ENCODE measurements around the gene RAB3C.
A peak's percentile ranks its signal among the peaks of the same experiment; 100 is the strongest.

Gene RAB3C

DNA sequence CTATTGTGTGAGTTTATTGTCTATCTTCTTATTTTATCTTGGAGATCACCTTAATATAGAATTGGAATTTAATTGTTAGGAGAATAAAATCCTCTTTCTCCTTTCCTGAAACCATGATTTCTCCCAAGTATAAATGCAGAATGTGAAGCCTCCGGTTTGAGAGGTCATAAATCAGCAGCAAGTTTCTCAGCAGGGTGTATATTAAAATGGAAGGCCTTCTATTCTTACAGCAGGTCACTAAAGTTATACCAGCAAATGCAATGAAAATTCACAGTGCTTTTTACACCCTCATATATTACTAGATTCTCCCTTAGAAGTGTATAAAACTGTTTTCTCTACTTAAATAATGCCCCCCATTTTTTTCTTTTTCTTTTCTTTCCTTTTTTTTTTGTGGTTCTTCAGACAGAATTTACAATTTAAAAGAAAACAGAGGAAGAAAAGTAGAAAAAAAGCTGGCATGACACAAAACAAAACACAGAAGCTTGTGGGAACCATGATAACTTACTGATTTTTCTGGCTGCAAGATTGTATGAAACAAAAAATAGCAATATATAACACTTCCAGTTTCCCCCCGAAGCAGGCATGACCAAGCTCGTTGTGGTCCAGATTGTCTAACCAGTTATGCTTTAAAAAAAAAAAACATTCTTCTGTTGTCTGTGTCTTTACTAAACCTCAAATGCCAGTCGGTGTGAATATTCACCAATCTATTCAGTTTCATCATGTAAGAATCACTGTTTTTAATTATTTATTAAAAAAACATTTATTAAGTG is 211.2 kb downstream of the RAB3C start:
- TF ChIP-seq, protein P1, sequence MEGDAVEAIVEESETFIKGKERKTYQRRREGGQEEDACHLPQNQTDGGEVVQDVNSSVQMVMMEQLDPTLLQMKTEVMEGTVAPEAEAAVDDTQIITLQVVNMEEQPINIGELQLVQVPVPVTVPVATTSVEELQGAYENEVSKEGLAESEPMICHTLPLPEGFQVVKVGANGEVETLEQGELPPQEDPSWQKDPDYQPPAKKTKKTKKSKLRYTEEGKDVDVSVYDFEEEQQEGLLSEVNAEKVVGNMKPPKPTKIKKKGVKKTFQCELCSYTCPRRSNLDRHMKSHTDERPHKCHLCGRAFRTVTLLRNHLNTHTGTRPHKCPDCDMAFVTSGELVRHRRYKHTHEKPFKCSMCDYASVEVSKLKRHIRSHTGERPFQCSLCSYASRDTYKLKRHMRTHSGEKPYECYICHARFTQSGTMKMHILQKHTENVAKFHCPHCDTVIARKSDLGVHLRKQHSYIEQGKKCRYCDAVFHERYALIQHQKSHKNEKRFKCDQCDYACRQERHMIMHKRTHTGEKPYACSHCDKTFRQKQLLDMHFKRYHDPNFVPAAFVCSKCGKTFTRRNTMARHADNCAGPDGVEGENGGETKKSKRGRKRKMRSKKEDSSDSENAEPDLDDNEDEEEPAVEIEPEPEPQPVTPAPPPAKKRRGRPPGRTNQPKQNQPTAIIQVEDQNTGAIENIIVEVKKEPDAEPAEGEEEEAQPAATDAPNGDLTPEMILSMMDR (IDR thresholded peaks at IDR 0.05), result no peak
- Mint-ChIP-seq H3K9me3 (no peaks in the 10 kb centered on the region), H3K27ac (no peak overlapping the region)

DNA sequence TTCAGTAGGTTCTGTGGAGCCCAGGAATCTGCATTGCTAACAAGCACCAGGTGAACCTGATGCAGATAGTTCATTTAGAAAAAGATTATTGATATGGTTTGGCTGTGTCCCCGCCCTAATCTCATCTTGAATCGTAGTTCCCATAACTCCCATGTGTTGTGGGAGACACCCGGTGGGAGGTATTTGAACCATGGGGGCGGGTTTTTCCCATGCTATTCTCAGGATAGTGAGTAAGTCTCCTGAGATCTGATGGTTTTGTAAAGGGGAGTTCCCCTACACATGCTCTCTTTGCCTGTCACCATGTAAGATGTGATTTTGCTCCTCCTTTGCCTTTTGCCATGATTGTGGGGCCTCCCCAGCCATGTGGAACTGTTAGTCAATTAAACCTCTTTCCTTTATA is 212.0 kb downstream of the RAB3C start:
- no peak overlapping the region for H3K4me3 Mint-ChIP-seq
- no peaks in the 10 kb centered on the region for H3K4me1 Mint-ChIP-seq
- H3K9me3 Mint-ChIP-seq, result no peaks in the 10 kb centered on the region
- DNase-seq, result no peak
- no peaks in the 10 kb centered on the region for H3K36me3 Mint-ChIP-seq (ENCODE audit: low read depth)
- no peaks in the 10 kb centered on the region for H3K27me3 Mint-ChIP-seq (ENCODE audit: low read depth, poor library complexity)
- H3K27ac Mint-ChIP-seq, result peak overlapping the region; percentile 66
- TF ChIP-seq, protein P1 (IDR thresholded peaks at IDR 0.05), result no peak

More for the DNA sequence above, 211.2 kb downstream of the RAB3C start:
- H3K36me3 Mint-ChIP-seq (ENCODE audit: low read depth), result no peaks in the 10 kb centered on the region
- no peak overlapping the region for H3K4me3 Mint-ChIP-seq
- DNase-seq, result no peak
- H3K27me3 Mint-ChIP-seq (ENCODE audit: low read depth, poor library complexity), result no peaks in the 10 kb centered on the region
- no peaks in the 10 kb centered on the region for H3K4me1 Mint-ChIP-seq

DNA sequence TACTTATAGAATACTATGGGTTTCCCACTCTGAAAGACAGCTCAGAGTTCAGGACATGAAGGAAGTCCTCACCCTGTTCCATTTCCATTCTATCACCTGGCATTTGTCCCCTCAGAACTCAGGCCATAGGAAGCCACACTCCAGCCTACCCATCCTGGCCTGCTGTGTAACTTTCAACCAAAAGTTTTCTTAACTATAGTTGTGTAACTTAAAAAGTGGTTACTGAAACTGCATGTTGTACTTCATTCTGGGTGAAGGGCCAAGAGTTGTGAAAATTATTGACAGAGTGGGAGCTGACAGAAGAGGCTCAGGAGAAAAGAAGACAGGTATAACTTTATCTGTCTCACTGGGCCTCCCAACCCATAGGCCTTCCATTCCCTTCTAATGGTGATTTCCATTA is 212.5 kb downstream of the RAB3C start:
- Mint-ChIP-seq H3K27me3 (ENCODE audit: low read depth, poor library complexity) (no peaks in the 10 kb centered on the region), H3K36me3 (ENCODE audit: low read depth) (no peaks in the 10 kb centered on the region), H3K9me3 (no peaks in the 10 kb centered on the region), H3K4me3 (no peak overlapping the region), H3K27ac (no peak overlapping the region), H3K4me1 (no peaks in the 10 kb centered on the region)
- DNase-seq, result no peak
- TF ChIP-seq, protein P1 (IDR thresholded peaks at IDR 0.05), result no peak

DNA sequence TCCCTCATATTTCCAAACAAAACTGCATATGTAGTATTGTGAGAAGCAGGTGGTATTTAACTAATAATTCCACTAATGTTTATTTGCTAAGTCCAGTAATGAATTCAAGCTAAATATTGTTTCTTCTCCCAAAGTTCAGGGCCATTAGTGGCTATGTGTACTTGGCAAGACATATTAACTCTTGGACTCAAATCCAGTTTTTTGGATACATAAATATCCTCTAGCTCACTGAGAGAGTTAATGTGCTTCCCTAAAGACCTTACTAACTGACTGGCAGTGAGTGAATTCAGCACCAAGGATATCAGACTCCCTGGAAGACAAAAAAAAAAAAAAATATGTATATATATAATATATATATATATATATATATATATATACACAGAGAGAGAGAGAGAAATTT is 214.1 kb downstream of the RAB3C start:
- no peaks in the 10 kb centered on the region for H3K4me1 Mint-ChIP-seq
- no peak overlapping the region for H3K27ac Mint-ChIP-seq
- H3K9me3 Mint-ChIP-seq, result no peaks in the 10 kb centered on the region

DNA sequence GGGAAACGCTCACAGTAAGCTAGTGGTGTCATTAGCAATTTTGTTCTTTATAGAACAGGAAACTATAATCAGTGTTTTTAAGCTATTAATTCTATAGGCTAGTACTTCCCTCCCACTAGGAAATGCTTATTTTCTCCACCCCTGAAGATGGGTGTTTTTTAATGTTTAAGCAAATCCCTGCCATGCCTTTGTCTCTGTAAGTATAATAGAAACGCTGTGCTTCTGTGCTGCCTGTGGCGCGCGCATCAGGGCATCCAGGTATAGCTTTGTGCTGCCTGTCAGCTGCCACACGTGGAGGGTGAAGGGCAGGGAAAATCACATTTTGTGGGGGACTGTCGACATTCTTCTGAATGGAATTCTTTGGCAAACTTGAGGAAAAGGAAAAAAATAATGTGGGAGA is 217.5 kb downstream of the RAB3C start:
- H3K36me3 Mint-ChIP-seq (ENCODE audit: low read depth), result no peaks in the 10 kb centered on the region
- TF ChIP-seq, protein P1 (IDR thresholded peaks at IDR 0.05), result no peak
- no peak for DNase-seq
- no peaks in the 10 kb centered on the region for H3K4me1 Mint-ChIP-seq
- H3K27ac Mint-ChIP-seq, result no peak overlapping the region
- H3K9me3 Mint-ChIP-seq, result no peaks in the 10 kb centered on the region
- no peaks in the 10 kb centered on the region for H3K27me3 Mint-ChIP-seq (ENCODE audit: low read depth, poor library complexity)
- H3K4me3 Mint-ChIP-seq, result no peak overlapping the region

More for the DNA sequence above, 214.1 kb downstream of the RAB3C start:
- TF ChIP-seq, protein P1 (IDR thresholded peaks at IDR 0.05), result no peak
- no peaks in the 10 kb centered on the region for H3K36me3 Mint-ChIP-seq (ENCODE audit: low read depth)
- no peak overlapping the region for H3K4me3 Mint-ChIP-seq
- H3K27me3 Mint-ChIP-seq (ENCODE audit: low read depth, poor library complexity), result no peaks in the 10 kb centered on the region
- DNase-seq, result no peak
